Suppressor macrophage (primary cell): Measurements from ENCODE around the gene ITGA8.

ENCODE experiments used
- DNase-seq, 4 experiments: peaks; one replicate each; pipeline ENCODE4 v3.0.0-alpha.2; 2020 to 2022

Gene ITGA8

DNA sequence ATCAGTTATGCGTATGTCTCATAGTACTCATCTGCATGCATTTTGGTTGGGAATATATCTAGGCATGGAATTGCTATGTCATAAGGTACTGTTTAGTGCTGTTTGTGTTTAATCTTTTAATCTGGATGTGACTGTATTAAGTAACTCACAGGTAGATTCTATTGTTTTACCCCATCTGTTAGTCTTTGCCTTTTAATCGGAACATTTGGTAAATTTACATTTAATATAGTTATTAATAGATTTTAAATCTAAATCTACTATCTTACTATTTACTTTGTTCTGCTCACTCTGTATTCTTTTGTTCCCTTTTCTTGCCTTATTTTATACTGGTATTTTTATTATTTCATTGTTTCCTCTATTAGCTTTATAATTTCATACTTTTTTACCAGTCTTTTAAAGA is 10.6 kb upstream of the ITGA8 start:
- DNase-seq: no peak

DNA sequence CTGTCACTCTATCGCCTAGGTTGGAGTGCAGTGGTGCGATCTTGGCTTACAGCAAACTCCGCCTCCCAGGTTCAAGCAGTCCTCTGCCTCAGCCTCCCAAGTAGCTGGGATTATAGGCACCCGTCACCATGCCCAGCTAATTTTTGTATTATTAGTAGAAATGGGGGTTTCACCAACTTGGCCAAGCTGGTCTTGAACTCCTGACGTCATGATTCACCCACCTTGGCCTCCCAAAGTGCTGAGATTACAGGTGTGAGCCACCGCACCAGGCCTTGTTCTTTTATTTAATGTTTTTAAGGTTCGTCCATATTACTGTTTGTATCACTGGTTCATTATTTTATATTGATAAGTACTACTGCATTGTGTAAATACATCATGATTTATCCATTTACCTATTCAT is 10.2 kb upstream of the ITGA8 start:
- no peak for DNase-seq

DNA sequence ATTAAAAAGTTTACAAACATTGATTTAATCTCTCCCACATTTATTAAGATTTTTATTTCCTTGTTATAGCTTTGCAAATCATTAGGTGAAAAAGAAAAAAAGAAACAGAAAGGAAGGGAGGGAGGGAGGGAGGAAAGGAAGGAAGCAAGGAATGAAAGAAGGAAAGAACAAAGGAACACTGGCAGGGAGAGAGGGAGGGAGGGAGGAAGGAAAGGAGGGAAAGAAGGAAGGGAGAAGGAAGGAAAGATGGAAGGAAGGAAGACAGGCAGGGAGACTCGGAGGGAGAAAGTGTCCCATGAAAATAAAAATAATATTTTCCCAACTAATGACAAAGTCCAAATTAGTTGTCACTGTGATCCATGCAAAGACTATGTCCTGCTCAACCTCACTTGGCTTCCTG is 6.3 kb upstream of the ITGA8 start:
- DNase-seq: no peak

DNA sequence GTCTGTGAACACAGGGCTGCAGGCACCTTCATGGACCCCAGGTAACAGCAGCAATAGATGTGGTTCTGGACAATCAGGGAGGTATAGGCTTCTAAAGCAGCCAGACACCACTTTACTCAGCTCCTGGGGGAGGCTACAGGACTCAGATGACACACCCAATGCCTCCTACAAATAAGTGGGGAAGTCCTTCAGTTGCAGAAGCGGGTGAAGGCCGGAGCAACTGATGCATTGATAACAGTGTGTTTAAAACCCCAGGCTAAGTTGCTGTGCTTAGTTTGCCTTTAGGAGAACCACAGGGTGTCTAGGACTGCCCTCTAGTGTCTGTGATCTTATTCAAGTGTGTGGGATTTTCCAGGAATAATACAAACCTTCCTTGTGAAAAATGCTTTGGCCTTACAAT is 5.9 kb upstream of the ITGA8 start:
- DNase-seq: peak in 3 of 4 experiments; percentile 26 to 39 (median 31)

DNA sequence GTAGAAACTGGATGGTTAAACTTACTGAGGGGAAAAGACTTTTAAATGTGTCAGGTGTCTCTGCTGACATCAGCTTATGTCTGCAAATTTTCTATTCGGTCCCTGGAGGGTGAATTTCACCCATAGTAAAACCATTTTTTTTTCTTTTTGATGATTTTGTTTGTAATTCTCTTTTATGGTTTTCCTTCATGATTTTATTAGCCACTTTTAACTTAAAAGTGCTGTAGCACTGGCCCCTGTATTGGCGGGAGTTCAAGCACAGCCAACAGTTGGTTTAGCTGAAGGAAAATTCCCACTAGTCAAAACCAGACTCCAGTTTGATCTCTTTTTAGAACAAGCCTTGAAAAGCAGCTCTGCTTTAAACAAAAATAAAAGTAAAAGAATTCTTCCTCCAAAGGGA is 5.0 kb upstream of the ITGA8 start:
- DNase-seq: no peak

DNA sequence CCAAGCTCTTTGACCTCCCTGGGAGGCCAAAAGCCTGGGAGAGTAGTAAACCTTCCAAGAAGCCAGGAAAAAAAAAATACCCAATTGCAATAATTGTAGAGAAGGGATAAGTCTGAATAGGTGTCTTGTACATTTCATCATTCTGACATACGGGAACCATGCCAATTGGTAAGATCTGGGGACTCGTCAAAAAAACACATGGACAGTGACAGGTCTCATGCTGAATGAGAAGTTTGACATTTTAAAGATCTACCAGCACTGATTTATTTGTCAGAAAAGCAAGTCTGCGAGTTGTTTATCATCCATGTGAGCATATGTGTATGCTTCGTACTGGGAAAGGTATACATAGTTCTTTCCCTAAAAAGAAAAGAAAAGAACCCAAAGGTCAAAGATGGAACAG is 4.1 kb upstream of the ITGA8 start:
- DNase-seq: no peak

DNA sequence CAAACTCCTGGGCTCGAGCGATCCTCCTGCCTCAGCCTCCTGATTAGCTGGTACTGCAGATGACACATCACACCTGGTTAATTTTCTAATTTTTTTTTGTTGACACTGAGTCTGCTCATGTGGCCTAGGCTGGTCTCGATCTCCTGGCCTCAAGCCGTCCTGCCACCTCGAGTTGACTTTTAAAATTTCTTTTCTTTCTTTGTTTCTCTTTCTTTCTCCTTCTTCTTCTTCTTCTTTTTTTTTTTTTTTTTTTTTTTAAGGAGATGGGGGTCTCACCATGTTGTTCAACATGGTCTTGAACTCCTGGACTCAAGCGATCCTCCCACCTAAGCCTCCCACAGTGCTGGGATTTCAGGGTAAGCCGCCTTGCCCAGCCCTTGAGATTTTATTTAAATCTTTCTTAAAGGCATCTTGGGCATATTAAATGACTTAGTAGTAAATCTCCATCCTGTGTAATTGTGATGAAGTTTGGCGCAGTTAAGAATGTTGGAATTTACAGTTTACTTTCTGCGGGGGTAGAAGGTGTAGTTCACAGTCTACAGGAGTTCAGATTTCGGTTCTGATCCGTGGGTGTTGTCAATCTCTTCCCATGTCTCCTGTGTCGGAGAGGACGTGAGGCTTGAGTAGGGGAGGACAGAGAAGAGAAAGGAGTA is 1.0 kb upstream of the ITGA8 start:
- DNase-seq: no peak

DNA sequence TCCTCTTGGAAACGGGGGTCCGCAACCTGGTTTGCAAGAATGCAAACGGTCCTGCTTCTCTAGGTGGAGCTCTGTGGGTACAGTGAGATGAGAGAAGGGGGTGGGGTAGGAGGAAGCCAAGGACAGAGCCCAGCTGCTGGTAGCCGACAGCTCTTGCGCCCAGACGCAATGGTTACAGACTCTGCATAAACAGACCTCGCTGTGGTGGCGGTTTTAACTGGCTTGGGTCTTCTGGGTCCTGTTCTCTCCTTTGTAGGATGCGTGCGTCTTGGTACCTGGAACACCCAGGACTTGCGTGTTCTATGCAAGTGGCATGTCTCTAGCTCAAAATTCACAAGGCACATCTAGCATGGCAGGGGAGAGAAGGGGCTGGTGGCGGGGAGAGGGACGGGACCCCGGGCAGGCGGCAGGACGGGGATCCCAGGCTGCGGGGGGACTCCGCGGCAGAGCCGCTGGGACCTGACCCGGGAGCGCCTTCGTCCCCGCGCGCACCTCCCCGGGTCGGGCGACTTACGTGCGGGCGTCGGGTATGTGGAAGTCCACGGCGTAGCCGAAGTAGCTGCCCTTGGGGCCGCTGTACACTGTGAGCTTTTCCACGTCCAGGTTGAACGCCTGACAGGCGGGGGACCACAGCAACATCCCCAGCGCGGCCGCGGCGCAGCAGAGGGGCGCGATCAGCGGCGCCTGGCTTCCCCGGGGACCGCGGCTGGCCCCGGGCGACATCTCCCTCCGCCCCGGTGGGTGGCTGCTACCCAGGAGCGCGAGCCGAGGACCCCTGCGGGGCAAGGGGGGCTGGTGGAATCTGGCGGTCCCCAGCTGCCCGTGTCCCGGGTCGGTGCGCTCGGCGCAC is 448 bp downstream of the ITGA8 start:
- DNase-seq: no peak

DNA sequence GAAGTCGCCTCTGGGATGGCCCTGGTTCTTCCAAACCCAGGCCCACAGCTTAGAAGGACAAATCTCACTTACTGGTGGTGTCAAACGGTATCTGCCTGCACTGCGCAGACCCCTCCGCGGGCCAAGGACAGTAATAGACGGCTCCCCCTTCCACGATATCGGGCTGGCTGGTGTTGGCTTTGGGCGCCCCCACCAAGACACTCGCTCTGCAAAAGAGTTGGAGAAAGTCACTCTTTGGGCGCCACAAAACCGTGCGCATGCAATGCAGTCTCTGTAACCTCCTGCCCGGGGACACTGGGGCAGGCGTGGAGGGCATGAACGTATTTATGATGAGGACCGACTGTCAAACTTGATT is 1.1 kb downstream of the ITGA8 start:
- no peak for DNase-seq

DNA sequence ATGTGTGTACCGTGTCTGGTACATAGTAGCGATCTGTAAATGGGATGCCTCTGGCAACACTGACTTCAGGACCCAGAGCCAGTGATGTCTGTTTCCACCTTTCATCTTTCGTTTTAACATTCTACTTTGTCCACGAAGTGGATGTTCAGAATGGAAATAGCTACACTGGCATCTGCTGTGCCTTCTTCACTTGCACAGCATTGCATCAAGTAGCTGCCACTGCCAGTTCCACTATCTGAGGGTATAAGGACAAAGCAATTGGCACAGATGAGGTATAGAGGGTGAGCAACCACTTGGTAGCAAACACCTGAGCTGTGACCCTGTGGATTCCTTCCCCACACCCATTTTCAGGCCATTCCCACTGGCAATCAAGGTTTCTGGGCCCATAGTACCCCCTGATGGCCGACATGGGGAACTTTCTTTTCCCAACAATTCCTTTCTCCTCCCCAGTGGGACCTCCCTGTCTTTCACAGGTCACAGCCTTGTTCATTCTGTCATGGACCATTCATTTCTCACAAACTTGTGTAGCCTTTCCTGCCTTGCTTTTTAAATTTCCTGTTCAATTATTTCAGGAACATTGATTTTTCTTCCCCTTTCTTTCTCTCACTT is 4.0 kb downstream of the ITGA8 start:
- DNase-seq: peak in 2 of 4 experiments; percentile 2 to 4

DNA sequence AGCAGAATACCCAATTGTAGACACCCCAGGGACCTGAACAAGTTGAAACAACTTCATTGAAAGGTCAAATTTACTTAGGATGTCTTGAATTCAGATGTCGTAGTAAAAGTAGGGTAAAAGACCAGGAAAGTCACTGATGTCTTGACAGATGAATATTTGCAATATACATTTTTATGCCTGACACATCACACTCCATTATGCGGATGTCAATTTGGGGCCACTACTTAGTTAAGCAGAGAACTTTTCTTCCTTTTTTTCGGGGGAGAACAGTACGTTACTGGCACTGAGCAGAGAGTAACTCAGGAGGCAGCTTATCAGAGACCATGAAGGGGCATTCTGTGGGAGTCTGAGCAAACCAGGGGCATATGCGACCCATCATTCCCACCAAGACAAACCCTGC is 4.9 kb downstream of the ITGA8 start:
- no peak for DNase-seq

DNA sequence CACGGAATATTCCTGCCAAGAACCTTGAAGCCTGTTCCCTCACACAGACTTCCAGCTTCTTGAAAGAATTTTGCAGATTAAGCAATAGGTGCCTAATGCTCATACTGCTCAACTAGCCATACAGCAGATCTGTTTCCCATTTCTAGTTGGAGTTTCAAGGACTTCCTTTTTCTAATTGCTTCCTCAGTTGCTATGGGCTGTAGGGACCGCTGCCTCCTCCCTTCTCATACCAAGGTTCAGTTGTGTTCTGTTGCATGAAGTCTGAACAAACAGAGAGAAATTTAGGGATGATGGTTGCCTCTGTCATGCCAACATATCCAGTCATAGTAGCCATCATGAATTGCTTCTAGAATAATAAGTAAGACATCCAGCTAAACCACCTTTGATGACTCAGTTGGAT is 6.8 kb downstream of the ITGA8 start:
- peak in 3 of 4 experiments; percentile 19 to 46 (median 34) for DNase-seq

DNA sequence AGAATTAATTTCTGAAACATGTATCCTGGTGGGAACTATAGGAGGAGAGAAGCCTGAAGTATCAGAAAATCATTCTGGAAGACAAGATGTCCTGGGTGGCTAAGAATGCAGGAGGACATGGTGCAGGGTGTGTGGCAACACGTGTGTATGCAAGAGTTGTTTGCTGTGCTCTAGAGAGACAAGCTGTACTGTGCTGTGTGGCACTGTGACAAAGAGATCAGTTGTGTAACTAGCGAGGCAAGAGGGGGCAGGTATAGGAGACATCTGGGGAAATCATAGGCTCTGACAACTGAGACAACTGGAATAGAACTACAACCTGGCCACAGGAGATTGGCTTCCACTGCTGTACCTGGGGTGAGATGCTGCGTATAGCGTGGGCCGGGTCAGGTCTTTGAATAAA is 9.3 kb downstream of the ITGA8 start:
- no peak for DNase-seq

DNA sequence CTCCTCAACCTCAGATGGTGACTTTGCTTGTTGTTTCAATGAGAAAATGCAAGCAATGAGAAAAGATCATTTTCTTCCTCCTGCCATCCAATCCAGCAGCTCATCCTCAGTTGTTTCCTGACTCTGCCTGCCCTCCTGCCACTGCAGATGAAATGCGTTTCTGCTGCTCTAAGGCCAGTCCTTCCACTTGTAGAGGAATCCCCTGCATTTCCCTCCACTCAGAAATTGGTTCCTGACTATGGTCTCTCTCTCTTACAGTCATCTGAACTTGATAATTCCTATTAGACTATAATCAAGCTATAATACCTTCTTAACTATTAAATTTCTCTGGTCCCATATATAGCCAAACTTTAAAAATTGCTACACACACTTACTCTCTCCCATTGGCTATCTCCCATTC is 14.4 kb downstream of the ITGA8 start:
- no peak for DNase-seq

DNA sequence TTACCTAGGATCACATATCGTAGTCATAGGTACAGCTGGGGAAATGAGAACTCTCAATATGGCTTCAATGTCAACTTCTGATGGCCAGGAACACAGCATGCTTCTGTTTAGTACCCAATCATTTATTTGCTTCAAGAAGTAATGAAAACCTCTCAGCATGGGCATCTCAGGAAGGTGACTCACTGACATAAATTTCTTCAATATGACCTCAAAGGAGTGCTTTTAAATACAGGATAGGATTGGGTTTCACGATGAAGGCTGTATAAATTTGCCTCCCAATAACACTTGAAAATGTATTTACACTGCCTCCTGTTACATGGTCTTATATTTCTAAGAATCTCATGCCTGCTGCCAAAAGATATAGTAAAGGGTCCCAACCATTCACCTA is 15.1 kb downstream of the ITGA8 start:
- DNase-seq: no peak

DNA sequence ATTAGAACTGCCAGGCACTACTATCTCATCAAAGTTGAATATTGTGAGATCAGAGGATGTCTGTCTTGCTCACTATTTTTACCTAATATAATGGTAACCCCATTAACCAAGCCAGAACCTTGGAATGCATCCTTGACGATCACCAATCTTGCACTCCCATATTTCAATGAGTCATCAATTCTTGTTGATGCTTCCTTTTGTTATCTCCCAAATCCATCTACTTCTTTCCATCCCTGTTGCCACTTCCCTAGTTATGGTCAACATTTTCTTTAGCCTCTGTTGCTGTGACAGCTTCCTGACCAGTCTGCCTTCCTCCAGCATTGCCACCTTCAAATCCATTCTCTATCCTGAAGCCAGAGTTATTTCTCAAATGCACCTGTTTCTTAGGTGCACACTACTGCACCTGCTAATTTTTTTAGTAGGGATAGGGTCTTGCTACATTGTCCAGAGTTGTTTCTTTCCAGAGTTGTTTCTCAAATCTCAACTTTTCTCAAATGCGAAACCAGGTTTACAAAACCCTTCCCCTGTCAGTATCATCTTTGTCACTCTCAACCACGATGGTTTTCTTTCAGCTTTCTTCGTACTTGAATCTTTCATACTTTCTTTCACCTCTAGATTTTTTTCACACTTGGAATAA is 15.7 kb downstream of the ITGA8 start:
- DNase-seq: no peak

DNA sequence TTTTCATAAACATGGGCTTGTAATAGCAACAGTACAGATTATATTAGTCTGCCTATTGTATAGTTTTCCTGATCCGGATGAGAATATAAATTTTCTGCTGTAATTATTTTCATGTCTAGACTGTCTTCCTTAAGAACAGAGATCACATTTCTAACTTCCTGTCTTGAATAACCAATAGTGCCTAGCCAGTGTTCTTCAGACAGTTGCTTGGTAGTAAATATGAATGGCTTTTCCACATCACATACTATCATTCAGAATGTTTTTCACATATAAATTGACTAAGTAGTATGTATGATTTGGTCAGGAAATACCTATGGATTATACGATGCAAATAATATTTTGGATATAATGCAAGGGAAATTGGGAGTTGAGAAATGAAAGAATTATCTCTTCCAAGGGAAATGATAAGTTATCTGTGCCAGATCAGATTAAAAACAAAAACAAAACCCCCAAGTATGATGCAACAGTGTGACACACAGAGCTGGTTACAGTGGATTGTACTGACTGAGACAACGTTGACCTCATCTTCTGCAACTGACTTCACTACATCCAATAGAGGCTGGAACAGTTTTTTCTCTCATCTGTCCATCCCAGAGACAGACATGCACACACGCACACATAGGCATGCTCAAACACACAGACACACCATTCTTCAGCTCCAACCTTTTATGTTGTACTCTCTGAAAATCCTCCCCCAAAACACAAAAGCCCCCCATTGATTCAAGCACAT is 16.4 kb downstream of the ITGA8 start:
- no peak for DNase-seq

DNA sequence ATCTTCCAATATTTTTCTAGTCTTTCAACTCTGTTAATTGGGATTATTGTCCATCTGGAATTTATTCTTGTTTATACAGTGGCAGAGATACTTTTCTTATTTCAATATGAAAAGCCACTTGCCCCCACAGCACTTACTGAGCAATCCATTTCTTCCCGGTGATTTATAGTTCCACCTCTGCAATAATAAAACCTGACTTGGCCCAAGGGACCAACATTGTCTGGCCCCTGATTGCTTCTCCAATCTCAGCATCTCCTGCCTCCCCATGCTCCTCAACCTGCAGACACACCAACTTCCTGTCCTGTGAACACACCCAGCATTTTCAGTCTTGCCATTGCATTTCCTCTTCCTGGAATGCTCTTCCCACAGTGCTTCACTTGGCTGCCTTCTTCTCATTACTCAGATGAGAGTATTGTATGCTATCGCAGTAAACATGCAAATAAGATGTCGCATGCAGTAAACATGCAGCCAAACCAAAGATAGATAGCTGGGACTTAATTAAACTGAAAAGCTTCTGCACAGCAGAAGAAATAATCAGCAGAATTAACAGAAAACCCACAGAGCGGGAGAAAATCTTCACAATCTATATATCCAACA is 19.5 kb downstream of the ITGA8 start:
- DNase-seq: no peak

DNA sequence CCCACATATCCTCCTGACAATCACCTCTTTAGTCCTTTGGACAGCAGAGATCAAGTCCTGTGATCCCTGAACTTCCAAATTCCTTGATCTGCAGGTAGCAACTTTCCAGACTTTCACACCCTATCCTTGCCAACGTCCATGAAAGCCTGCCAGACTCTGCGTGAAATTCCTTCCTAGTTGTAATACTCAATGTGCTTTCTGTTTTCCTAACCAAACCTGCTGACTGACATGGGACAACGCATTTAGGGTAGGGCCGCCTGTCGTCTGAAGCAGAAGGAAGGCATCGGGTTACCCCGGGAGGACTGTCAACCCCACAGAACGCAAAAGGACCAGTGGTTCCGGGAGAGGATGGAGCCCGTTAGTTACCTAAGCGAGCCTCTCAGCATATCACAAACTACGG is 23.9 kb downstream of the ITGA8 start:
- DNase-seq: no peak

DNA sequence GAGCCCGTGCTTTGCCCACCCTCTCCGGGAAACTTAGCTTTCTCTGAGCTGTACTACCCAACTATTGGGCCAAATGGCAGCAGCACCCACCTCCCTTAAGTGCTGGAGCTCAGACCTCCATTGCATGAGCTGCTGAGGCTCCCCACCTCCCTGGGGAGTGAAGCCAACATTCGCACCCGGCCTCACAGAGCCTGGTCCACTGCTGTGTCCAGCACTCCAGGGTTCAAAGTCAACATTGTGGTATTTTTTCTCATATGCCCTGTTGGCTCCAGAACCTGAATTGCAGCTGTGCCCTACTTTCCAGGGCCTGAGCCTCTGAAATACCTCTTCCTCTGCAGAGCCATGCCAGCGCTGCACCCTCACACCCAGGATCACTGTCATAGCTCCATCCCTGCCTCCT is 29.7 kb downstream of the ITGA8 start:
- no peak for DNase-seq

DNA sequence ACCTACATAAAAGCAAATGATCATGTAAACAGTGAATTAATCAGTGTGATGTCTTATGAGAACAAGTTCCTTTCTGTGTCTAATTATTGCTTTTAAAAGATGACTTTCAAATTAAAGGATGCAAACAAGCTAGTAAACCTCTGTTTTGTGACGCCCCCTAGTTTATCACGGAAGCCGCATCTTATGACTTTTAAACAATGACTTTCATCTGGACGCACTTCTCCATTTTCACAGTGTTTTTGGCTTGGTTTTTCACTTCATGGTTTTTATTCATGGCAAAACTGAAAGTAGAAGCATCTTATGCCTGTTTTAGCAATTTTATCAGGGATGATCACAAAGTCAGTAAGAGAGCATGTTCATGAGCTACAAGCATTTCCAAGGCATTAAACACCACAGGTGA is 35.0 kb downstream of the ITGA8 start:
- DNase-seq: peak in 2 of 4 experiments; percentile 3 to 16

DNA sequence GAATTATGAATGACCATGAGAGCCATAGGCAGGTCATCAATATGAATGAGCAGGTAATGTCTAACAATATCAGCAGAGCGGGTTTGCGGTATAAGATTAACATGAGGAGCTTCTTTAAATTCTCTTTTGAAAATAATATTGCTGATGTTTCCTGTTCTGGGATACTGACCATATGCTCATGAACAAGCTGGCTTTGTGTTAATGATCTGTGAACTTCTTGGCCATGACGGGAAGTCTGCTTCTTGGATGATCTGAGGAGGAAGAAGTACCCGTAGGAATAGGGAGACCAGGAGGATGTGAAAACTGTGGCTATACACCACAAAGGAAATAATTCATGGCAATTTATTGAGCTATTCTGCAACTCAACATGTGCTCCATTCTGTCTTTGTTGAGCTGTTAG is 38.6 kb downstream of the ITGA8 start:
- DNase-seq: no peak
